RWPE1 (cell line): Measurements from ENCODE around the gene ALKAL2.
A peak's percentile ranks its signal among the peaks of the same experiment; 100 is the strongest.
"Not testable (repeated sequence)": the region's sequence is repeated elsewhere in the genome, so short reads cannot be mapped to it uniquely, and the experiment has no call there.

ENCODE experiments used
- CTCF ChIA-PET: fragments of 350-600 bp; sonication (Branson Sonifier 250); formaldehyde crosslinking; extraction: SDS; loops from one replicate; lab custom pipeline; 2021; lab: Yijun Ruan, JAX
- POLR2A ChIA-PET: fragments of 400-600 bp; formaldehyde crosslinking; extraction: SDS; loops from one replicate; lab custom pipeline; 2020; ENCODE audit warnings: antibody characterized with exemption; ENCODE audit not compliant: low non-redundant PET; lab: Yijun Ruan, JAX
- DNase-seq: peaks from one replicate; pipeline ENCODE4 v3.0.0; 2012; ENCODE audit warnings: low spot score
- H3K27ac ChIP-seq: fragments of 450-650 bp; 2 replicates; pipeline ENCODE4 v1.5.1; 2017
- TF ChIP-seq, protein P1 (sequence below): fragments of 450-650 bp; conservative IDR thresholded peaks from 2 replicates; pipeline ENCODE4 v1.5.1; 2017; ENCODE audit warnings: low read depth, mild to moderate bottlenecking

Gene ALKAL2, protein sequence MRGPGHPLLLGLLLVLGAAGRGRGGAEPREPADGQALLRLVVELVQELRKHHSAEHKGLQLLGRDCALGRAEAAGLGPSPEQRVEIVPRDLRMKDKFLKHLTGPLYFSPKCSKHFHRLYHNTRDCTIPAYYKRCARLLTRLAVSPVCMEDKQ

DNA sequence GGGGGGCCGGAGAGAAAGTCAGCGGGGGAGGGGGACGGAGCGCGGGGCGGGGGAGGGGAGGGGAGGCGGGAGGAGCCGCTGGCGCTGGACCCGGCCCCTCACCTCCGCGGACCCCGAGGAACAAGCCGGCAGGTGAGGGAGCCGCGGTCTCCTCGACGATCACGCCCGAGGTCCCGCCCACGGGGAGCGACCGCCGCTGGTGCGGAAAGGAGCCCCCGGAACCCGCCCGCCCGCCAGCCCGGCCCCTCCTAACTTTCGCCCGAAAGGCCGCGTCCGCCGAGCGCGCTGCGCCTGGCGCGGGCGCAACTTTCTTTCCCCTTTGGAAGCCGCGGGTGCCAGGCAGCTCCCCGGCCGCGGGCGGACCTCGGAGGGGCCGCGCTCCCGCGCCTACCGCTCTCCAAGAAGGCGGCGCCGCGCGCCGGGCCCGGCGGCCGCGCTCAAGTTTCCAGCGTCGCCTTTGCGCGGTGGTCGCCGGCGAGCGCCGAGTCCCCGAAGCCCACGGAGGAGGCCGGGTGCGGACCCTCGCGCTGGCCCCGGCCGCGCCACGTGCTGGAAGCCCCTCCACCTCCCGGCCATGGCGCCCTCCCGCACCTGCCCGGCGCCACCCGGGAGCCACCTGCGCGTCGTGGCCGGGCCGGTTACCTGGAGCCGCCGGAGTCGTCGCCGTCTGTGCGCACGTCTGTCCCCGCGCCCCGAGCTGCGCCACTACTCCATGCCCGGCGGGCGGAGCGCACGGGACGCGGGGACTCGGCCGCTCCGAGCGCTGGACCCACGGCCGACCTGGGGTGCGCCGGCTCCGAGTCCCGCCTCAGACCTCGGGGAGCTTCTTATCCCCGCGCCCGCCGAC lies at the start of gene ALKAL2:
ALKAL2 (minus strand) TSS at position 181 of the 847 bp plus-strand sequence. CDS start 256 bp downstream, outside the sequence.
- TF ChIP-seq, protein P1, sequence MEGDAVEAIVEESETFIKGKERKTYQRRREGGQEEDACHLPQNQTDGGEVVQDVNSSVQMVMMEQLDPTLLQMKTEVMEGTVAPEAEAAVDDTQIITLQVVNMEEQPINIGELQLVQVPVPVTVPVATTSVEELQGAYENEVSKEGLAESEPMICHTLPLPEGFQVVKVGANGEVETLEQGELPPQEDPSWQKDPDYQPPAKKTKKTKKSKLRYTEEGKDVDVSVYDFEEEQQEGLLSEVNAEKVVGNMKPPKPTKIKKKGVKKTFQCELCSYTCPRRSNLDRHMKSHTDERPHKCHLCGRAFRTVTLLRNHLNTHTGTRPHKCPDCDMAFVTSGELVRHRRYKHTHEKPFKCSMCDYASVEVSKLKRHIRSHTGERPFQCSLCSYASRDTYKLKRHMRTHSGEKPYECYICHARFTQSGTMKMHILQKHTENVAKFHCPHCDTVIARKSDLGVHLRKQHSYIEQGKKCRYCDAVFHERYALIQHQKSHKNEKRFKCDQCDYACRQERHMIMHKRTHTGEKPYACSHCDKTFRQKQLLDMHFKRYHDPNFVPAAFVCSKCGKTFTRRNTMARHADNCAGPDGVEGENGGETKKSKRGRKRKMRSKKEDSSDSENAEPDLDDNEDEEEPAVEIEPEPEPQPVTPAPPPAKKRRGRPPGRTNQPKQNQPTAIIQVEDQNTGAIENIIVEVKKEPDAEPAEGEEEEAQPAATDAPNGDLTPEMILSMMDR, result no peak
- DNase-seq, result peak; percentile 26
- CTCF ChIA-PET, result interaction anchor here (0.5 kb wide), 1 partner anchor 227 kb away, joined by 3 read pairs; no protein-coding TSS in a partner anchor

DNA sequence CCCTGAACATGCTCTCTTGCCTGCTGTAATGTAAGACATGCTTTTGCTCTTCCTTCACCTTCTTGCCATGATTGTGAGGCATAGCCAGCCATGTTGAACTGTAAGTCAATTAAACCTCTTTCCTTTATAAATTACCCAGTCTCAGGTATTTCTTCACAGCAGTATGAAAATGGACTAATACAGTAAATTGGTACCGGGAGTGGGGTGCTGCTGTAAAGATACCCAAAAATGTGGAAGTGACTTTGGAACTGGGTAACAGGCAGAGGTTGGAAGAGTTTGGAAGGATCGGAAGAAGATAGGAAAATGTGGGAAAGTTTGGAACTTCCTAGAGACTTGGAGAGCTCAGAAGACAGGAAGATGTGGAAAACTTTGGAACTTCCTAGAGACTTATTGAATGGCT lies 49.1 kb upstream of the ALKAL2 start:
- H3K27ac ChIP-seq, POLR2A ChIA-PET, CTCF ChIA-PET, DNase-seq: not testable (repeated sequence)

More for the DNA sequence above, at the start of gene ALKAL2:
- POLR2A ChIA-PET, result no interaction called here
- H3K27ac ChIP-seq, result no peak within 1 kb of the TSS

DNA sequence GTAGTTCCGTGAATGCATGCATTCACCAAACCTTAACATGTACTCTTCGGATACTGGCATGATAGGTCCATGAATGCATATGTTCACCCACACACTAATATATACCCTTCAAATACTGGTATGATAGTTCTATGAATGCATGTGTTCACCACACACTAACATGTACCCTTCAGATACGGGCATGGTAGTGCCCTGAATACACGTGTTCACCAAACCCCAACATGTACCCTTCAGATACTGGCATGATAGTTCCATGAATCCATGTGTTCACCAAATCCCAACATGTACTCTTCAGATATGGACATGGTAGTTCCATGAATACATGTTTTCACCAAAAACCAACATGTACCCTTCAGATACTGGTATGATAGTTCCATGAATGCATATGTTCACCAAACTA lies 48.5 kb upstream of the ALKAL2 start:
- POLR2A ChIA-PET, result no interaction called here
- H3K27ac ChIP-seq, result no peak overlapping the region
- CTCF ChIA-PET, result no interaction called here
- DNase-seq, result no peak
- TF ChIP-seq, protein P1, result no peak

DNA sequence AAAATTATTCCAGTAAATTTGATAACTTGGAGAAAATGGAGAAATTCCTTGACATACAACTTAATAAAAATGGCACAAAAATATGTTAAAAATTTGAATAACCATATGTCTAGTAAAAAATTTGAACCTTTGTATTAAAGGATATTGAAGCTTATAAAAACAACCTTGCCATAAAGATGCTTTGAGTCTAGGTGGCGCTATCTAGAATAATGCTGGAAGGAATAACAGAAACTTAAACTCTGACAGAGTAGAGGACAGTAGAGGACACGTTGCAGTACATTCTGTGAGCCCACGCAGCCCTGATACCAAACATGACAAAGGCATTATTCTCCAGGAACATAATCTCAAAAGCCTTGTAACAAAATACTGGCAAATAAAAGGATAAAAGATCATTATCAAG lies 44.7 kb upstream of the ALKAL2 start:
- CTCF ChIA-PET, result interaction anchor here (0.6 kb wide), 1 partner anchor 926 kb away, joined by 4 read pairs; no protein-coding TSS in a partner anchor
- POLR2A ChIA-PET, result no interaction called here
- TF ChIP-seq, protein P1, result 0 out of 2 replicates have a peak, but pooled peaks have one; percentile 6
- DNase-seq, result no peak
- no peak overlapping the region for H3K27ac ChIP-seq

DNA sequence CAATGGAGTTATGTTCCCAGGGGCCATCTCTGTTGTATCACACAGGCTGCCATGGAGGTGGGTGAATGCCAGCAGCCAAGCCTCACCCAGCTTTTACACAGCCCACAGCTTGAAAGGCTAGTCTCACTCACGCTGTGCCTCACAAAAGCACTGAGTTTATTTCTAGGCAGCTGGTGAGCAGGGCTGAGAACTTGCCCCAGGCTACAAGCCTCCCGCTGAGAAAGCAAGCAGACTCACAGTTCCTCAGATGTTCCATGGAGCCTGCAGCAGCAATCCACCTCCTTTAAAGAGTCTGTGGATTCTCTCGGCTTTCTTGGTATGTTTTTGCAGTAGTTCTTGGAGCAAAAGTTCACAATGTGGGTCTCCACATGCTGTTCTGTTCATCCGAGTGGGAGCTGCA lies 40.9 kb upstream of the ALKAL2 start:
- ChIA-PET CTCF (no interaction called here), POLR2A (no interaction called here)
- TF ChIP-seq, protein P1, result no peak
- no peak for DNase-seq
- H3K27ac ChIP-seq, result no peak overlapping the region

DNA sequence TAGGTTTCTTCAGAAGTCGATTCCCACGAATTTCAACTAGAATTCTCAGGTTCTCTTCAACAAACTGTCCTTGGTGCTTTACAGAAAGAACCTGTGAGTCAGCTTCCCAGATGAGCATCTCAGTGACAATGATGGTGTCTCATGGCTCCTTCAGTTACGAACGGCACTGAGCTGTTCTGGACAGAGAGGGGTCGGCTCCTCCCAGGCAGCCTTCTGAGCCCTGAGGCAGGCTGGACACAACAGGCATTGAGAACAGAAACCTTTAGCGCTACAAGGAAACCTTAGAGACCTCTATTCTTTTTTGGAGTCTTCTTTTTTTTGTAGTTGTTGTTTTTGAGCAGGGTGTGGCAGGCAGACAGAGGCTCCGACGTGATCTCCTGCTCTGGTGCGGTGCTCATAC lies 35.1 kb upstream of the ALKAL2 start:
- no peak for DNase-seq
- TF ChIP-seq, protein P1, result no peak
- CTCF ChIA-PET, result no interaction called here
- POLR2A ChIA-PET, result no interaction called here
- no peak overlapping the region for H3K27ac ChIP-seq

DNA sequence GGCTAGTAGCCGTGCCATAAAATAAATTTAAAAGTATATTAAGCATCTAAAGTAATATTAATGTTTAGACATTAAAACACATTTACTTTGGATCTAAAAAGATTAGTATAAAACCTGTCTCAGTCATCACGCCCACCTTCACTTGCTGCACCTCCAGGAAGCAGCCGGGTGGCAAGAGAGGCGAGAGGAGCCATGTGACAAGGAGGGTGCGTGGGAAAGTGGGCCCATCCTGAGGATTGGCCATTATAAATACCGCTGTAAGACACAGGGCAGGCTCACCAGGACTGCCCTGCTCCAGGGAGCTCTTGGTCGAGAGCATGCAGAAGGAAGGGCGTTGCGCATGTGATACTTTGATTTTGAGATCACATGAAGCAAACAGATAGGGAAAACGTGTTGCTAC lies 34.4 kb upstream of the ALKAL2 start:
- TF ChIP-seq, protein P1, result no peak
- no peak overlapping the region for H3K27ac ChIP-seq
- POLR2A ChIA-PET, result no interaction called here
- DNase-seq, result no peak
- CTCF ChIA-PET, result no interaction called here
